ENCODE measurements around the gene TNS1.

The TNS1 gene

DNA sequence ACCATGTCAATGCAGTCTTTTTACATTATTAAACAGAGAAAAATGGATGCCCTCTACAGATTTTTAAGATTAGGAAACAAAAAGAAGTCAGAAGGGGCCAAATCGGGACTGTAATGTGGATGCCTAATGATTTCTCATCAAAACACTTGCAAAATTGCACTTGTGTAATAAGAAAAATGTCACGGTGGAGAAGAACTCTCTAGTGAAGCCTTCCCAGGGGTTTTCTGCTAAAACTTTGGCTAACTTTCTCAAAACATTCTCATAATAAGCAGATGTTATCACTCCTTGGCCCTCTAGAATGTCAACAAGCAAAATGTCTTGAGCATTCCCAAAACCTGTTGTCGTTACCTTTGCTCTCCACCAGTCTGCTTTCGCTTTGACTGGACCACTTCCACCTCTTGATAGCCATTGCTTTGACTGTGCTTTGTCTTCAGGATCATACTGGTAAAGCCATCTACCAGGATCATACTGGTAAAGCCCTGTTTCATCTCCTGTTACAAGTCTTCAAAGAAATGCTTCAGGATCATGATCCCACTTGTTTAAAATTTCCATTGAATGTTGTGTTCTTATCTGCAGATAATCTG lies 226.8 kb downstream of the TNS1 start:
- H3K27ac ChIP-seq (replicated peaks): no peak overlapping the region

DNA sequence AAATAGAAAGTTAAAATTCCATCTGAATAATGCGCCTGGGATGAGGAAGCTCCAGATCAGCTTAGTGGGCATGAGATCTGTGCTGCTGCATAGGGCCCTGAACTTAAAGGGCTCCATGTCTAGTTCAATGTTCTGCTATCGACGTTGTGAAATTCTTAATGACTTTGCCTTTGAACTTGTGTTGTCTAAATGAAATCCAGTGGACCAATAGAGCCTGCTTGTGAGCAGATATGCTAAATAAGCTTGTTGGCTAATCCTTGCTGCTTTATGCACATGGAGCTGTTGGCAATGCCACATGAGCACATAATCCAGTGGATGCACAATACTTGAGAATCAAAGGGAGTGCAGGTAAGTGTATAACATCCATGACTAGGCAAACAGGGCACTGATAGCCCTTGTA lies 228.6 kb downstream of the TNS1 start:
- Histone ChIP-seq H3K27me3 (ENCODE audit: insufficient read depth, poor library complexity, severe bottlenecking) (no peaks in the 10 kb centered on the region), H3K27ac (replicated peaks) (no peak overlapping the region), H3K4me3 (replicated peaks; ENCODE audit: insufficient read depth, low read length) (no peak overlapping the region)
- no peak for DNase-seq (ENCODE audit: low read depth in 1 of 2, low spot score in 1 of 2)
- no peak for TF ChIP-seq SPI1 (IDR thresholded peaks at IDR 0.05; ENCODE audit: borderline replicate concordance, low read depth)
- TF ChIP-seq, protein P1, sequence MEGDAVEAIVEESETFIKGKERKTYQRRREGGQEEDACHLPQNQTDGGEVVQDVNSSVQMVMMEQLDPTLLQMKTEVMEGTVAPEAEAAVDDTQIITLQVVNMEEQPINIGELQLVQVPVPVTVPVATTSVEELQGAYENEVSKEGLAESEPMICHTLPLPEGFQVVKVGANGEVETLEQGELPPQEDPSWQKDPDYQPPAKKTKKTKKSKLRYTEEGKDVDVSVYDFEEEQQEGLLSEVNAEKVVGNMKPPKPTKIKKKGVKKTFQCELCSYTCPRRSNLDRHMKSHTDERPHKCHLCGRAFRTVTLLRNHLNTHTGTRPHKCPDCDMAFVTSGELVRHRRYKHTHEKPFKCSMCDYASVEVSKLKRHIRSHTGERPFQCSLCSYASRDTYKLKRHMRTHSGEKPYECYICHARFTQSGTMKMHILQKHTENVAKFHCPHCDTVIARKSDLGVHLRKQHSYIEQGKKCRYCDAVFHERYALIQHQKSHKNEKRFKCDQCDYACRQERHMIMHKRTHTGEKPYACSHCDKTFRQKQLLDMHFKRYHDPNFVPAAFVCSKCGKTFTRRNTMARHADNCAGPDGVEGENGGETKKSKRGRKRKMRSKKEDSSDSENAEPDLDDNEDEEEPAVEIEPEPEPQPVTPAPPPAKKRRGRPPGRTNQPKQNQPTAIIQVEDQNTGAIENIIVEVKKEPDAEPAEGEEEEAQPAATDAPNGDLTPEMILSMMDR (IDR thresholded peaks at IDR 0.05; ENCODE audit: insufficient read depth, low read length): no peak
- TF ChIP-seq GABPA (IDR thresholded peaks at IDR 0.05; ENCODE audit: low read depth): no peak
- TF ChIP-seq, protein P2, sequence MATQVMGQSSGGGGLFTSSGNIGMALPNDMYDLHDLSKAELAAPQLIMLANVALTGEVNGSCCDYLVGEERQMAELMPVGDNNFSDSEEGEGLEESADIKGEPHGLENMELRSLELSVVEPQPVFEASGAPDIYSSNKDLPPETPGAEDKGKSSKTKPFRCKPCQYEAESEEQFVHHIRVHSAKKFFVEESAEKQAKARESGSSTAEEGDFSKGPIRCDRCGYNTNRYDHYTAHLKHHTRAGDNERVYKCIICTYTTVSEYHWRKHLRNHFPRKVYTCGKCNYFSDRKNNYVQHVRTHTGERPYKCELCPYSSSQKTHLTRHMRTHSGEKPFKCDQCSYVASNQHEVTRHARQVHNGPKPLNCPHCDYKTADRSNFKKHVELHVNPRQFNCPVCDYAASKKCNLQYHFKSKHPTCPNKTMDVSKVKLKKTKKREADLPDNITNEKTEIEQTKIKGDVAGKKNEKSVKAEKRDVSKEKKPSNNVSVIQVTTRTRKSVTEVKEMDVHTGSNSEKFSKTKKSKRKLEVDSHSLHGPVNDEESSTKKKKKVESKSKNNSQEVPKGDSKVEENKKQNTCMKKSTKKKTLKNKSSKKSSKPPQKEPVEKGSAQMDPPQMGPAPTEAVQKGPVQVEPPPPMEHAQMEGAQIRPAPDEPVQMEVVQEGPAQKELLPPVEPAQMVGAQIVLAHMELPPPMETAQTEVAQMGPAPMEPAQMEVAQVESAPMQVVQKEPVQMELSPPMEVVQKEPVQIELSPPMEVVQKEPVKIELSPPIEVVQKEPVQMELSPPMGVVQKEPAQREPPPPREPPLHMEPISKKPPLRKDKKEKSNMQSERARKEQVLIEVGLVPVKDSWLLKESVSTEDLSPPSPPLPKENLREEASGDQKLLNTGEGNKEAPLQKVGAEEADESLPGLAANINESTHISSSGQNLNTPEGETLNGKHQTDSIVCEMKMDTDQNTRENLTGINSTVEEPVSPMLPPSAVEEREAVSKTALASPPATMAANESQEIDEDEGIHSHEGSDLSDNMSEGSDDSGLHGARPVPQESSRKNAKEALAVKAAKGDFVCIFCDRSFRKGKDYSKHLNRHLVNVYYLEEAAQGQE (IDR thresholded peaks at IDR 0.05; ENCODE audit: insufficient replicate concordance, low read depth): no peak
- TF ChIP-seq POLR2AphosphoS5 (IDR thresholded peaks at IDR 0.05; ENCODE audit: low read depth): no peak

More for the DNA sequence above, 226.8 kb downstream of the TNS1 start:
- H3K4me3 ChIP-seq (replicated peaks; ENCODE audit: insufficient read depth, low read length): no peak overlapping the region
- no peak for DNase-seq (ENCODE audit: low read depth in 1 of 2, low spot score in 1 of 2)
- TF ChIP-seq GABPA (IDR thresholded peaks at IDR 0.05; ENCODE audit: low read depth): no peak
- no peak for TF ChIP-seq SPI1 (IDR thresholded peaks at IDR 0.05; ENCODE audit: borderline replicate concordance, low read depth)
- TF ChIP-seq, protein P1 (IDR thresholded peaks at IDR 0.05; ENCODE audit: insufficient read depth, low read length): no peak
- no peak for TF ChIP-seq POLR2AphosphoS5 (IDR thresholded peaks at IDR 0.05; ENCODE audit: low read depth)
- TF ChIP-seq, protein P2 (IDR thresholded peaks at IDR 0.05; ENCODE audit: insufficient replicate concordance, low read depth): no peak
- H3K27me3 ChIP-seq (ENCODE audit: insufficient read depth, poor library complexity, severe bottlenecking): no peaks in the 10 kb centered on the region

DNA sequence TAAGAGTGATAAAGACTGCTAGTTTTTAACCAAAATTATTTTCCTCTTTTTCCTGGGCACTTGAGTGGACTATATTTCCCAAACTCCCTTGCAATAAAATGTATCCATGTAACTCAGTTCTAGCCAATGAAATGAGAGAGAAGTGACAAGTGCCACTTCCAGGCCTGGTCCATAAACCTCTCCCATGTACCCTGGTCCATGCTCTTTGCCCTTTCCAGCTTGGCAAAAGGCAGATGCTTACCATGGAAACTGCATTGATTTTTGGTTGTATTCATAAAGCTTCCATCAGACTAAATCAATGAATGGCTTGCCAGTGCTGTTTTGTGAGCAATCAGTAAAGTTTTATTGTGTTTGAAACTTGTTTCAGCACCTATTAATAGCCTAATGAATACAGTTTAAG lies 229.3 kb downstream of the TNS1 start:
- Histone ChIP-seq H3K4me3 (replicated peaks; ENCODE audit: insufficient read depth, low read length) (no peak overlapping the region), H3K27ac (replicated peaks) (no peak overlapping the region), H3K27me3 (ENCODE audit: insufficient read depth, poor library complexity, severe bottlenecking) (no peaks in the 10 kb centered on the region)
- TF ChIP-seq GABPA (IDR thresholded peaks at IDR 0.05; ENCODE audit: low read depth) (no peak), SPI1 (IDR thresholded peaks at IDR 0.05; ENCODE audit: borderline replicate concordance, low read depth) (no peak), POLR2AphosphoS5 (IDR thresholded peaks at IDR 0.05; ENCODE audit: low read depth) (no peak)
- TF ChIP-seq, protein P1 (IDR thresholded peaks at IDR 0.05; ENCODE audit: insufficient read depth, low read length): no peak
- TF ChIP-seq, protein P2 (IDR thresholded peaks at IDR 0.05; ENCODE audit: insufficient replicate concordance, low read depth): no peak
- DNase-seq (ENCODE audit: low read depth in 1 of 2, low spot score in 1 of 2): no peak
